GM19193 (cell line): ENCODE data around the gene BCAR1.

ENCODE experiments used
- POLR2A ChIP-seq: IDR thresholded peaks from 4 replicates; pipeline ENCODE4 v1.6.1; 2011; ENCODE audit not compliant: insufficient read depth, insufficient read length; ENCODE audit errors: extremely low read depth

The BCAR1 gene

DNA sequence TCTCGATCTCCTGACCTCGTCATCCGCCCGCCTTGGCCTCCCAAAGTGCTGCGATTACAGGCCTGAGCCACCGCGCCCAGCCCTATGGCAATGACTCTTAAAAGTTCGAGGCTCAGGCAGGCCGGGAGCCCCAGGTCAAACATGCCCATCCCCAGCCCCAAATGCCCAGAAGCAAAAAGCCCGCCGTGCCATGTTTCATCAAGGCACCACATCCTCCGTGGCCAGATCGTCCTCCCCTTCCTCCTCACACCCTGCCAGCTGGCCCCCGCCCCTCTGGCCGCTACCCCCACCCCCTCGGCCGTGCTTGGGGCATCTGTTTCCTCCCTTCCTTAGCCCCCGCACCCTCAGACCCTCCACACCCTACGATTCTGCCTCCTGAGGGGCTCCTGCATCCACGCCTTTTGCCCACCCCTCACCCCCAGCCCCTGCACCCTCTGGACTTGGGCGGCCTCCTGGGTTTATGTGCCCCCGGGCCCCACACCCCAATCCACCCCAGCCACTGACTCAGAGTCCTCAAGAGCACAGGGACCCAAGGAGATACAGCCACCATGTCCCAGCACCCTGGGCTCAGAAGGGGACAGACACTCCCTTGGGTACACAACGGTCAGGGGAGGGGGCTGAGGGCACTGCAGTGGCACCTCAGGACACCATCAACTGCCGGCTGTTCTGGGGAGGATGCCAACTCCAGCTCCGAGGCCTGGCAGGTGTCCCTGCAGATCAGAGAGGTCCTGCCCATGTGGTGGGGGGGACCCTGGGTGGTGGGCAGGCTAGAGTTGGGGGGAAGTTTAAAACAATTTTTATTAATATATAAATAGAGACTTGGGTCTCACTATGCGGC lies 25.5 kb downstream of the BCAR1 start:
- no peak for TF ChIP-seq POLR2A

DNA sequence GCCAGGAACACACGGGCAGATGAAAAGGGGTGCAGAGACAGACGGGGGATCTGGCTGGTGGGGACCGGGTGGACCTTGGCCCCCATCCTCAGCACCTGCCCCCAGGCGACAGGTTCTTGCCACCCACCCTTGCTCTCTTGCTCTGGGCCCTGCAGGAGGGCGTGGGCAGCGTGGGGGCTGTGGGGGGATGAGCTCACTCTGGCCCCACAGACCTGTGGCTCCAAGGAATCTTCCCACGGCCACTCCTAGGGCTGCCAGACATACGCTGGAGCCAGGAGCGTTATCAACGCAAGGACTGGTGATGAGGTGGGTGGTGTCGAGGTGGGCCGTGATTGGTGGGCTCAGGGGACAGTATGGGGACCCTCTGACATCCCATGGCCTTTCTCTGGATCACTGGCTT lies 26.3 kb downstream of the BCAR1 start:
- no peak for TF ChIP-seq POLR2A

GRCh38 chr16:75224306-75225082 lies 26.9 kb downstream of the BCAR1 start:
- TF ChIP-seq POLR2A: no peak

DNA sequence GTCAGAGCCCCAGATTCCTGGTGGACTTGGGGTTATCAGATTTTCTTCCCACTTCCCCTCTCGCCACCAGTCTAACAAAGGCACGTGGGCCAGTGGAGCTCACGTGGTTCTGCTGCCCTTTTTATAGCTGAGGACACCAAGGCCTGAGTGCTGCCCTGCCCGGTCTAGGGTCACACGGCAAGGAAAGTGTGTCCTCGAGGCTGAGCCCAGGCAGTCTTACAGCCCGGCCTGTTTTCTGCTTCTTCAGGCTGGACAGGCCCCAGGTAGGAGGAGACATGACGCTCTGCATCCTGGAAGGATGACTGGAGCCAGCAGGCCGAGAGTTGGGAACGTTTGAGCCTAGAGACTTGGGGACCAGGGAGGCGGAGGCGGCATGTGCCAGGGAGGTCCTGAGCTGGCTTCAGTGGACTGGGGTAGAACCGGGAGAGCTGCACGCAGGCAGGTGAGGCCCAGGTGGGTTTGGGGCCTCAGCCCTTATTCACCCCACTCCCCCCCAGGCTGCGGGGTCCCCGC lies 29.1 kb downstream of the BCAR1 start:
- no peak for TF ChIP-seq POLR2A

GRCh38 chr16:75219838-75220237 lies 31.6 kb downstream of the BCAR1 start:
- TF ChIP-seq POLR2A: no peak

GRCh38 chr16:75219088-75219487 lies 32.3 kb downstream of the BCAR1 start:
- TF ChIP-seq POLR2A: no peak

DNA sequence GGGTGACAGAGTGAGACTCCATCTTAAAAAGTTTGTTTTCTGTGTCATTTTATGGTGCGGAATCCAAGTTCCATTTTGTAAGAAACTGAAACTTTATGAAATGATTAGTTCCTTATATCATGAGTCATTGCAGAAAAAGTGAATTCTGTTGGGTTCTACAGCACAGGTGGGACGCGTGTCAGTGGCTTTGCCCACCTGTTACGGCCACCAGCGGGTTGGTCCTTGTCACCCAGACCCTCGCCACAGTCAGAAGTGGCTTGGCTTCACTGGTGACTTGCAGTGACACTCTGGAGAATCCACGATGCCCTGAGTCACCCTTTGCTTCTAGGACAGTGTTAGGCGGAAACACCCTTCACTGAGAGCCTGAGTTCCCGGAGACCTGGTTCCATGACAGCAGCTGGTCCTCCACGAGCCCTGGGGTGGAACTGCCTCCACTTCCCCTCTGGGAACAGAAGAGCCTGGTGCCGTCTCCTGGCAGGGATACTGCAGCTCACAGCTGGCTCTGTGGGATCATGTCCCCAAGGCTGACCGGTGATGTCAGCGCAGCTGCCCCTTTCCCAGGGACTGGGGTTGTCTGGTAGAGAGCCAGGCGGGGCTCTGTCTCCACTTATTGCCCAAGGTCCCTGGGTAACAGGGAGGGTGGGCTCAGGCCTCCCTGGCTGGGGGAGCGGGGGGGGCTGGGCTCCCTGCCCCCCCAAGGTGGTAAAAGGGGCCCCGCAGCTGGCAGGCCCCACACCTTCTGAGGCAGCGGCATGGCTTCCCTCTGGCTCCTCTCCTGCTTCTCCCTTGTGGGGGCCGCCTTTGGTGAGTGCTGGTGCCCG lies 33.0 kb downstream of the BCAR1 start, which contains the start of gene CTRB1:
TSS of gene CTRB1 (plus strand) at position 733 of the 821 bp plus-strand sequence. CDS start at position 753, 20 bp downstream.
- no peak for TF ChIP-seq POLR2A

- TF ChIP-seq POLR2A: no peak
Observed at GRCh38 chr16:75217389-75217851, 34.0 kb downstream of the BCAR1 start.

DNA sequence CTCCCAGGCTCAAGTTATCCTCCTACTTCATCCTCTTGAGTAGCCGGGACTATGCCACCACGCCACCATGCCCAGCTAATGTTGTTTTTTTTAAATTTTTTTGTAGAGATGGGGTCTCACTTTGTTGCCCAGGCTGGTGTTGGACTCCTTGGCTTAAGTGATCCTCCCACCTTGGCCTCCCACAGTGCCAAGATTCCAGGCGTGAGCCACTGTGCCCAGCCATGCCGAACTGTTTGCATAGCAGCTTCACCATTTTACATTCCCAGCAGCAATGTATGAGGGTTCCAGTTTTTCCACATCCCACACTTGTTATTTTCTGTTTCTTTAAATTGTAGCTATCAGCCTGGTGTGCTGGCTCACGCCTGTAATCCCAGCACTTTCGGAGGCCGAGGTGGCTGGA lies 34.8 kb downstream of the BCAR1 start:
- TF ChIP-seq POLR2A: no peak

GRCh38 chr16:75216127-75216526 lies 35.3 kb downstream of the BCAR1 start:
- no peak for TF ChIP-seq POLR2A

GRCh38 chr16:75209944-75210343 lies 41.5 kb downstream of the BCAR1 start:
- no peak for TF ChIP-seq POLR2A

DNA sequence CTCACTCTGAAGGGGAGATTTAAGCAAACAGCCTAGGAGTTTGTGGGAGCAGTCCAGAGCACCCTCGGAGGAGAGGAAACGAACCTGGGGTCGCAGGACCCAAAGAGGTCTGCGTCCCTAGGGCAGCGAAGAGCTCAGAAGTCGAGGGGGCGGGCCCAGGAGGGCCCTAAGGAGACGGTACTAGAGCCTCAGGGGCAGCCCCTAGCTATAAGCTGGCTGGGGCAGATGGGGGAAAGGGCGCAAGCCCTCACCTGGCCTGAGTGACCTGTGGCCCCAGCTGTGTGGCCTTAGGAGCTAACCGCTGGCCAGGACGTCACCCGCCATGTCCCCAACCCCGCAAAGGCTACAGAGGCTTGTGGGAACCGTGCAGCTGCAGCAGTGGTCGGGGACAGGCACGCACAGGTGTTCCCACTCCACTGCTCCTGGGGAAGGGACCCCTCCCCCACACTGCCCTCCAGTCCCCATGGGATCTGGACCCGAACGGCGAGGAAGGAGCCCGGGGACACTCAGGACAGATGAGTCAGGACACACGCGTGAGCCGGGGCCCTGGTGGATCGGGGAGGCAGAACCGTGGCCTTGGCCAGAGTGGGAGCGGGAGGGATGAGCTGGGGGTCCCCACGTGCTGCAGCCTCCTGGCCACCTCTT lies 42.4 kb downstream of the BCAR1 start:
- TF ChIP-seq POLR2A: no peak

GRCh38 chr16:75208242-75208825 lies 43.1 kb downstream of the BCAR1 start:
- no peak for TF ChIP-seq POLR2A

GRCh38 chr16:75207831-75208230 lies 43.6 kb downstream of the BCAR1 start:
- TF ChIP-seq POLR2A: no peak
